GM03348 (cell line): ENCODE measurements around the gene REM1.
"Not testable (repeated sequence)": the region's sequence is repeated elsewhere in the genome, so short reads cannot be mapped to it uniquely, and the experiment has no call there.

ENCODE experiments used
- DNase-seq: peaks from one replicate; pipeline ENCODE4 v3.0.0; 2012; ENCODE audit warnings: low spot score

REM1 gene

DNA sequence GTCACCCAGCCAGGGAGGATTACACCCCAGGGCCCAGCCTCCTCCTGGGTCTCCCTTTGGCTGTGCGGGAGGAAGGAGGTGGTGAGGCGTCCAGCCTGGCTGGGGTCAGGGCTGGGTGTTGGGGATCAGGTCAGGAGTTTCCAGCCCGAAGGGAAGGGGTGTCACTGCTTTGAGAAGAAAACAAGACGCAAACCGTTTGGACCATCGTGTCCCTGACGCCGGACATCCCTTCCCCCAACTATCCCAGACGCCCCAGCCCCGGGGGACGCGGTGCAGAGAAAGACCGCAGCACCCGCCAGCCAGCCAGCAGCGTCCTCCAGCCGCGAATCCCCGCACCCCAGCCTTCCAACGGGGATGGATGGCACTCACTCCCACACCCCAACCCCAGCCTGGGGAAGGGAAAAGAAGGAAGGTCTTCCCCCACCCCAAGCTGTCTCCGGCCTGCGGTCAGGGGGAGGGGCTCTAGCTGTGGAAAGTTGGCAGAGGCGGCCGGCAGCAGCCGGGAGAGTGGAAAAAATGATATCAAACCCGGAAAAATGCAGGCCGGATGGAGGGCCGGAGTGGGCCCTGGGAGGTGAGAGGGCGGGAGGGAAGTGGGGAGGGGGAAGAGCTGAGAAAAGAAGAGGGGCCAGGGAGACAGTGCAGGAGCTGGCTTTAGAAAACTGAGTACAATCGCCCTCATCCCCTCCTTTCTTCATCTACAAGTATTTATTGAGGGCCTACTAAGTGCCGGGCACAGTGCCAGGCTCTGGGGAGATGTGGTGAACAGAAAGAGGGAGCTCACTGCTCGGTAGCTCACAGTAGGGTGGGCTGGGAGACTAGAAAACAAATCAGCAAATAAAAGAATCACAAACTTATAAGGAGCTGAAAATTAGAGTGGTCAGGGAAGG lies 10.6 kb downstream of the REM1 start:
- peak; percentile 64 for DNase-seq

DNA sequence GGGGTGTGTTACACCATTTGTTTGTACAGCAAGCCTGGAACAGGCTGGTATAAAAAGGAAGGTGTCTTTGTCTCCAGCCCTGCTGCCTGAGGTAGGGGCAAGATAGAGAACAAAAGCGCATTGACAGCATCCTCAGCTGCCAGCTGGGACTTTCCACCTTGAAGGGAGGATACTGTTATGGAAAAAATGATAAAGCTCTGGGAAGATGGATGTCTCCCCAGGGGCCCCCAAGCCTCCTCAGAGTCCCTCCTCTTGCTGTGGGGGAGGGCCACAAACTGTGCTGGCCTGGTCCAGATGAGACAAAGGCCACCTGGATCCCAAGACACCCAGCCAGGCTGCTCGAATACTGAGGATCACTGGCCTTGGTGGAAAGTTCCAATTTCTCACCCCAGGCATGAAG lies 13.0 kb downstream of the REM1 start:
- no peak for DNase-seq

DNA sequence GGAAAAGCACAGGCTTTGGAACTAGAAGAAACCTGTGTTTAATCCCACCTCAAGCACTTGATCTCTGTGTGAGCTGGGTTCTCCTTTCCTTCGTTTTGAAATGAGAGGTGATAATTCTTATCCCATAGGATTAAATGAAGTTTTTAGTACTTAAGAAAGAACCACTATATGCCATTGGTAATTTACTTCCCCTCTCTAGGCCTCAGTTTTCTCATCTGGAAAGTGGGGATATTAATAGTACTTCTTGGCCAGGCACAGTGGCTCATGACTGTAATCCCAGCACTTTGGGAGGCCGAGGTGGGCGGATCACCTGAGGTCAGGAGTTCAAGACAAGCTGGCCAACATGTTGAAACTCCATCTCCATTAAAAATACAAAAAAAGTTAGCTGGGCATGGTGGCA lies 14.1 kb downstream of the REM1 start:
- no peak for DNase-seq

DNA sequence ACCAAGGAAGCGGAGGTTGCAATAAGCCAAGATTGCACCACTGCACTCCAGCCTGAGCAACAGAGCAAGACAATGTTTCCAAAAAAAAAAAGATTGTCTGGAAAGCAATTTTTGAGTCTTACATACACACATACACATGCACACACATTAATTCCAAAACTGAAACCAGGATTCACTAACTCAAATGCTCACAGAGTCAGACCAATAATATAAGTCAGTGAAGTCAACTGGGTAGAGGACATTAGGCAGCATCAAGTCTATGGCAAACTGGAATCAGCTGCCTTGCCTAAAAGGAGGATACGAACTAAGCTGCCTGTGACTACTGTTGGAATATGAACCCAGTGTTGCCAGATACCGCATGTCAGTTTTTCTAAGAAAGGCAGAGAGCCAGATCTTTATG lies 15.7 kb downstream of the REM1 start:
- DNase-seq: no peak

DNA sequence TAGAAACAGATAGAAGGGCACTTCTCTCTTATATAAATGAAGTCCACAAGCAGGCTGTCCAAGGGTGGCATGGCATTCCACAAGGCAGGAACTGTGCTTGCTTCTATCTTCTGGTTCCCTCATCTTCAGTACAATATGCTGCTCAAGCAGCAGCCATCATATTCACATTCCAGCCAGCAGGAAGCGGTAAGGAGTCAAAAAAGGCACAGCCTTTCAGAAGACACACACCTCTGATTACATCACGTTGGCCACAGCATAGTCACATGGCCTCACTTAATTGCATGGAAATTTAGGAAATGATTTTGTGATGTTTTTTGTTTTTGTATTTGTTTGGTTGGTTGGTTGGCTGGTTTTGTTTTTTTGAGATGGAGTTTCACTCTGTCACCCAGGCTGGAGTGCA lies 19.0 kb downstream of the REM1 start:
- DNase-seq: peak; percentile 32

DNA sequence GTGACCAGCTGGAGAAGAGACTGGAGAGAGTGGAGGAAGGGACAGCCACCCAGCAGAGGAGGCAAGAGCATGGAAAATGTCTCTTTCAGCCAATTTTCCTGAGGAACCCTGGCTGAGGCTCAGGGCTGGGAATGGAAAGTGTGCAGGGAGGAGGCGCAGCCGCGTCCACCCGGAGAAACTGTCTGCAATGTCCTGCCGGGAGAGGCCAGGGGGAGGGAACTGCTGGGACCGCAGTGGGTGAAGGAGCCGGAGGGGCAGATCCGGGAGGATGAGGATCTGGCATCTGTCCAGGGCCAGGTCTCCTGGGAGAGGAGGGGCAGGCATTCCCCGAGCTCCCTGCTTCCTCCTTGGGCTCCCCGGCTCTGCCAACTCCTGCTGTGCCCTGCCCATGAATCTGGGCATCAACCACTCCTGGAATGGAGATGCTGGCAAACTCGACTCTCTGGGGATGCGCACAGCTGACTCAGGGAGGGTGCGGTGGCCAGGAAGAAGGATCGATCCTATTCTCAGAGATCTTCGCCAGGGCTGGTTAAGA lies 21.7 kb downstream of the REM1 start:
- DNase-seq: peak; percentile 77

DNA sequence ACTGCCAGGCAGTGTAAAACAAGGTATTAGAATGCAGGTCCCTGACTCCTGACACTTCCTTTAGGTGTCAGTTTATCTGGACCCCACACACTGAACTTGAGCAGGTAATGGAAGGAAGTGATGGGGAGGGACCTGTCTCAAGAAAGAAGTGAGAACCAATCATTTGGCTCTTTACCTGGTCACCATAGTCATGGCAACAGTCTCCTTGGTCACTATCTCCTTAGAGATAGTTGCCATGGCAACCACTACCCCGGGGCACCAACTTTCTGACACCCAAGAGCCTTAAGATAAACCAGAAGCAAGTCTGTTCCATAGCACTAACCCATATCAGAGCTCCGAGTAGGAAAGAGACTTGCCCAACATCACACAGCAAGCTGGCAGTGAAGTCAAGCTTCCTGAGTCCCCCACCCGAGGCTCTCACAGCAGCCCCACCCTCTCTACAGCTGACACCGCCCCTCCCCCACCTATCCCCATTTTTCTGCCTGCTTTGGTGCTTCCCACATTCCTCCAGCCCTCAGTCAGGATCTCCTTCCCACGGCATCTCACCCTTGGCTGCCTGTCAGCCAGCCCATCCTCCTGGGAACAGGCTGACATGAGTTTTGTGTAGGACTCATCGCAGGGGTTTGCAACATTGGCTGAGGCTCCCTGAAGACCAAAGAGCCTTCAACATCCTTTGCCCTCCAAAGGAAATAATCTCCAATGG lies 22.9 kb downstream of the REM1 start:
- DNase-seq: peak; percentile 81

DNA sequence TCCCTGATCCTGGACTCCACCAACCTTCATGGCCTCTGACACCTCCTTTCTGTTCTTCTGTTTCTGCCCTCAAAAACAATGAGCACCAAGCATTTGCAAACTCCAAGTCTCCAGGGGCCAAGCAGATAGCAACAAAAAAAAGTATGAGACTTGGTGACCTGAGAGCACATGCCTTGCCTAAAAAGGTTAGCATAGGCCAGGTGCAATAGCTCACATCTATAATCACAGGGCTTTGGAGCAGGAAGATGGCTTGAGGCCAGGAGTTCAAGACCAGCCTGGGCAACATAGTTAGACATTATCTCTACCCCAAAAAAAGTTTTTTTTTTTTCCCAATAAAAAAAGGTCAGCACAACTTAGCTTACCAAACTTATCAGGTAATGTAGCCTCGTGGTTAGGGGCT lies 25.4 kb downstream of the REM1 start:
- DNase-seq: no peak

DNA sequence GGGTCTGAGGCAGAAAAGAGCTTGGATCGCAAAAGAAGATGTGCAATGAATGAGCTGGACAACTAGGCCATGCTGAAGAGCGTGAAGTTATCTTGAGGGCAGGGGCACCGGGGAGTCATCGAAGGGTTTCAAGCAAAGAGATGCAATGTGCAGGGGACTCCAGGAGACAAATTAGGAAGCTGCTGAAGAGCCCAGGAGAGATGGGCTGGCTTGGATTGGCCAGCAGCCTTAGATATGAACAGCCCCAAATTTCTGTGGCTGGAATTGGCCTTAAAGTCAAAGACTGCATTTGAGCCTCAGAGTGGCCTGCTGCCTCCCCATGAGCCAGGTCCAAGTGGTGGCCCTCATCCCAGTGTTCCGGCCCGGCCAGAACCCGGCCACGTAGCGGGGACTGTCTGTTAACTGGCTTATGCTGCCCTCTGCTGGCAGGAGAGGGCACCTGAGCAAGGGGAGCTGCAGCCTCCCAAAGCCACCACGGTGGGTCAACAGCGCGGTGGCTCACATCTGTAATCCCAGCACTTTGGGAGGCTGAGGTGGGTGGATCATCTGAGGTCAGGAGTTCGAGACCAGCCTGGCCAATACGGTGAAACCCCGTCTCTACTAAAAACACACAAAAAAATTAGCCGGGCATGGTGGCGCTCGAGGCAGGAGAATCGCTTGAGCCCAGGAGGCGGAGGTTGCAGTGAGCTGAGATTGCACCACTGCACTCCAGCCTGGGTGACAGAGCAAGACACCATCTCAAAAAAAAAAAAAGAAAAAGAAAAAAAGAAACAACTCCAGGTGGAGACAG lies 28.0 kb downstream of the REM1 start:
- peak; percentile 91 for DNase-seq

DNA sequence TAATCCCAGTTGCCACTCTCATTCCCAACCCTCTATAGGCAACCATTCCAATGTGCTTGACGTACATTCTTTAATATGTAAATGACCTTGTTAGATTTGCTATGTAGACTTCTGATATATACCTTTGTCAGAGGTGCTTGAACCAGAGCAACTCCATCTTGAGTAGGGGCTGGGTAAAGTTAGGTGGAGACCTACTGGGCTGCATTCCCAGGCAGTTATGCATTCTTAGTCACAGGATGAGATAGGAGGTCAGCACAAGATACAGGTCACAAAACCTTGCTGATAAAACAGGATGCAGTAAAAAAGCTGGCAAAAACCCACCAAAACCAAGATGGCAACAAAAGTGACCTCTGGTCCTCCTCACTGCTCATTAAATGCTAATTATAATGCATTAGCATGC lies 30.8 kb downstream of the REM1 start:
- no peak for DNase-seq

DNA sequence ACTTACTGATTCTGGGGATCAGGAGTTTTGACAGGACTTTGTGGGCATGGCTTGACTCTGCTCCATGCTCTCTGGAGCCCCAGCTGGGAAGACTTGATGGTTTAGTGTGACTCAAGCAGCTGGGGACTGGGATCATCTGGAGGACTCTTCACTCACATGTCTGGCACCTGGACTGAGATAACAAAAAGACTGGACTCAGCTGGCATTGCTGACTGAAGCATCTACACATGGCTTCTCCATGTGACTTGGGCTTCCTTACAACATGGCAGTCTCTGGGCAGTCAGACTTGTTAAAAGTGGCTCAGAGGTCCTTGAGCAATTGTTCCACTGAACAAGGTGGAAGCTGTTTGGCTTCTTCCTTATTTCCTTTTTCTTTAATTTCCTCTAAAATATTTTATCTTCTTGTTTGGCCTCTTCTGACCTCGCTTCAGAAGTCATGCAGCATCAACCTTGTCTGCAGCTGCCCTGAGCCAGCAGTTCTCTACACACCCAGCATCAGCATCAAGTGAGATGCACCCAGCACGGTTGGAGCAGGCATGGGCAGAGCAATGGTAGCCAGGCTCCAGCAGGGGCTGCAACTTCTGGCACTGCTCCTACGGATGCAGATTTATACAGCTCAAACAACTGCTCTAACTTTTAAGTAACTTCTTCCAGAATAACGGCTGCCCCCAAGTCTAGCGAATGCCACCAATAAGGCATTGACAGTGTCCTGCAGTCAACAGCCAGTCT lies 33.6 kb downstream of the REM1 start:
- DNase-seq: no peak

DNA sequence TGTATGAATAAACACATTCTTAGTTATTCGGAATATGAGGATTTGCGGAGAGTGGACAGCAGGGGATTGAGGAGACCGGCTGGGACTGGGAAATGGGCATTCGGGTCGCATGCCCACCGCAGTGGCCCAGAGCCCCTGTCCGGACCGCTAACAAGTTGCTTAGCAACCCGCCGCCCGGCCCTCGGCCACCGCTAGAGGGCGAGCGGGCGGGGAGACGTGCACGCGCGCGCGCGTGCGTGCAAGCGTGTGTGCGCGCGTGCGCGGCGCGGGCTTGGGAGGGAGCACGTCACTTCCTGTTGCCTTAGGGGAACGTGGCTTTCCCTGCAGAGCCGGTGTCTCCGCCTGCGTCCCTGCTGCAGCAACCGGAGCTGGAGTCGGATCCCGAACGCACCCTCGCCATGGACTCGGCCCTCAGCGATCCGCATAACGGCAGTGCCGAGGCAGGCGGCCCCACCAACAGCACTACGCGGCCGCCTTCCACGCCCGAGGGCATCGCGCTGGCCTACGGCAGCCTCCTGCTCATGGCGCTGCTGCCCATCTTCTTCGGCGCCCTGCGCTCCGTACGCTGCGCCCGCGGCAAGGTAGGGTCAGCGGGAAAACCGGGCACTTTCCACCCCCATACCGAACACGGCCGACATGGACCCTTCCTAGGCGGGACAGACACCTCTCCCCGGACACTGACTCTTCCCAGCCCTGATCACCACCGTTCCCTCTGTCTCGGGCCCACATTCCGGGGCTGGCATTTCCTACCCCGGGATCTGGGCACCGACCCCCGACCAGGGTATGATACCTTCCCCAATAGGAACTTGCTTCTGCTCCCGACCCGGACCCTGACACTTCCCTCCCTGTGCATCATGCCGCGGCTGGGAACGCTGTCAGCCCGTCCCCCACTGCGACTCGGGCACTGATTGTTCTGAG lies 39.3 kb downstream of the REM1 start, which contains the start of gene HM13:
TSS of gene HM13 (plus strand) at position 289 of the 918 bp plus-strand sequence. CDS start at position 399, 110 bp downstream.
- peak; percentile 98 for DNase-seq

DNA sequence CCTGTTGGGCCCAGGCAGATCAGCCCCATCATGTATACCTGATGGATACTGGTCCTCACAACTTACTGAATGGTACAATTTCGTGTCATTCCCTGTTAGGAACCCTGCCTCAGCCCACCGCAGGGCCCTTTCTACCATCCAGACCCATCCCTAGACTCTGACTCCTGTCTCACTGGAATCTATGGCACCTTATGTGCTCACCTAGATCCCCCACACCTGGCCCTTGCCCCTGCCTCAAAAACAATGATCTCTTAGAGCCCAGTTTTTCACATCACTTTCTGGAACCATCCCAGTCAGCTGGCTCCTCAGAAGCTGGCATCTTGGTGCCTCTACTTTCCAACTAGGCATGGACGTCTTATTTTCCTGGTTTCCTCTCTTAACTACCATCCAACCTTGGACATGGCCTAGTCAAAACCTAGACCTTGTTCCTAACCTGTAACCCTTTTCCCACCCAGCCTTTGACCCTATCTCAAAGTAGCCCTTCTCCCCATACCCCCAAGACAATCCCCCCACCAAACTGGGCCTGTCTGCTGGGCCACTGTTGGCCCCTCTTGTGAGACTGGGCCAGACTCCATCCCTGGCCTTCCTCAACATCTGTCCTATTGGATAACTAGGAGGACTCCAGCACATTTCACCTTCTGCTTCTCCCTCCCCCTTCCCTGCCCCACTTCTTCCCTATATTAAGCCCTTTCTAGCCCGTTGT lies 40.1 kb downstream of the REM1 start:
- DNase-seq: no peak

DNA sequence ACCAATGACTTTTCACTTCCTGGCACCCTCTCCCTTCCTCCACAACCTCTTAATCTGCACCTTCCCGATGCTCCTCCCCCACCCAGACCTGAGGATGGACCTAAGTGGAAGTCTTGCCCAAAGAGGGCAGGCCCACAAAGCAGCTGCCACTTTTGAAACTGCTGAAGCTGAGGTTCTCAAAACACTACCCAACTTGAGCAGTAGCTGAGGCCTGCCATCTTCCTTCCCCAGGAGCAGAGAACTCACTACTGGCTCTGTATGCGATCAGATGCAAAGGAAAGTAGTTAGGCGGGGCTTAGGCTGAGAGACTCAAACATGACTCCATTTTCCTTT lies 40.7 kb downstream of the REM1 start:
- DNase-seq: no peak

DNA sequence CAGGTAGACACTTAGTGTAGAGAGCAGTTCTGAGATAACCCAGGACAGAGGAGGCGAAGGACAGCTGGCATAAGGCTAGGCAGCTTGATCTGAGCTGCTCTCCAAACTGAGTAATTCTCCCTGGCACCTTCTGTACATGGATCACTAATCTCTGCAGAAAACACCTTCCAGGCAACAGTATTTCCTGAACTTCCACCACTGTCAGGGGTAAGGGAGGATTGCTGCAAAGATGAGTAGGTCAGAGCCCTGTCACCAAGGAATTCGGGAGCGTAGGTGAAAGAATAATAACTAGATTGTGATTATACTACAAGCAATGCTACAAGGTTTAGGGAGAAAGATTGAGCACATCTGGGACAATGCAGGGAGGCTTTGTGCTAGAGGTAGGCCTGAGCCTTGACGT lies 41.1 kb downstream of the REM1 start:
- no peak for DNase-seq

DNA sequence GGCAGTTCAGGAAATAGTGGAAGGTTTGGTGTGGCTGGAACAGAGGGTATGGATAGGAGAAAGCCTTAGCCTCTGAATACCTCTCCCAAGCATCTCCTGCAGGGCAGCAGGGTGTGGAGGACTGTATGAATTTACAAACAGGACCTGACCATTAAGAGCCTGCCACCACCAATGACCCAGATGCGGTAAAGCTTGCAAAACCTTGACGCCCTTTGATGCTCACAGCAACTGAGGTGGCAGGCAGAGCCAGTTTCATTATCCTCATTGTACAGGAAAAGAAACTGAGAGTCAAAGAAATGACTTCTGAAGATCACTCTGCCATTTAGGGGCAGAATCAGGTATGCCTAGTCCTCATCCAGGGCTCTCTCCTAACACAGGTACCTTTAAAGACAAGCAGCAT lies 41.6 kb downstream of the REM1 start:
- DNase-seq: no peak

DNA sequence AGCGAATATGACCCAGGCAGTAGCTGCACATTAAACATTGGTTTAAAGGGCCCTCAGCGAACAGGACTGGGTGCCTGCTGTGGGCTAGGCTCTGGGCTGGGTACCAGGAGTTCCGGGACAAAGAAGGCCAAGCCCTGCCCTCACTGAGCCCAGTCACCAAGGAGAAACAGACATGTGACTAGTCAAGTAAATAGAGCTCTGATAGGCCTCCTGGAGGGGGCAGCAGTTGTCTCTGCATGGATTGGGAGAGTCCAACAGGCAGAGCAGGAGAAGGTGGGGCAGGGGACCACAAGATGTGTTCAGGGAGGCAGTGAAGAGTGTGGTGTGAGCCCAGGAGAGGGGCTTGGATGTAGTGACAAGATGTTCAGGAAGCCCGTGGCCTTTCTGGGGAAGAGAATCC lies 42.3 kb downstream of the REM1 start:
- peak; percentile 79 for DNase-seq

DNA sequence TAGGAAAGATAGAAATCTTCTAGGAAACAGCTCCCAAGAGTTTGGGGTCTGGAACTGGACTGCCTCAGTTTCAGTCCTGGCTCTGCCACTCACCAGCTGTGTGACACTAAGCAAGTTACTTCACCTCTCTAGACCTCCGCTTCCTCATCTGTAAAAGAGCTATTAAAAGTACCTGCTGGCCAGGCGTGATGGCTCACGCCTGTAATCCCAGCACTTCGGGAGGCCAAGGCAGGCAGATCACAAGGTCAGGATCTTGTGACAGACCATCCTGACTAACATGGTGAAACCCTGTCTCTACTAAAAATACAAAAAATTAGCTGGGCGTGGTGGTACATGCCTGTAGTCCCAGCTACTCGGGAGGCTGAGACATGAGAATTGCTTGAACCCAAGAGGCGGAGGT lies 46.2 kb downstream of the REM1 start:
- not testable (repeated sequence) for DNase-seq

DNA sequence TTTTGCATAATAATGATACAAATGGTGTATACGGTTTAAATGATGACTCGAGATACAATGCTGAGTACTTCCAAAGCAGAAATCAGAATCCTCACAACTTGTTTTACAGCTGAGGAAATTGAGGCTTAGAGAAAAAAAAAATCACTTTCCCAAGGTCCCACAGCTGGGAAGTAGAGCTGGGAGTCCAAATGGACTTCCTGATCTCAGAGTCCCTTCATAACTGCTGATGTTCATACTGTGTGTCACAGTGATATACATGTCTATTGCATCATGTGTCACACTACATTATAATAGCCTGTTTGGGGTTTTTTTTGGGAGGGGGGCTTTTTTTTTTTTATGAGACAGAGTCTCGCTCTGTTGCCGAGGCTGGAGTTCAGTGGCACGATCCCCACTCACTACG lies 47.6 kb downstream of the REM1 start:
- DNase-seq: no peak
